GM21360 (cell line): Measurements from ENCODE around the gene OR4C15.

Experiments used
- ATAC-seq: cut with Tn5 transposase; IDR thresholded peaks from one replicate; pipeline ENCODE4 v1.9.1; 2021; ENCODE audit warnings: mild to moderate bottlenecking, moderate library complexity; ENCODE audit not compliant: unreplicated experiment

Gene OR4C15

DNA sequence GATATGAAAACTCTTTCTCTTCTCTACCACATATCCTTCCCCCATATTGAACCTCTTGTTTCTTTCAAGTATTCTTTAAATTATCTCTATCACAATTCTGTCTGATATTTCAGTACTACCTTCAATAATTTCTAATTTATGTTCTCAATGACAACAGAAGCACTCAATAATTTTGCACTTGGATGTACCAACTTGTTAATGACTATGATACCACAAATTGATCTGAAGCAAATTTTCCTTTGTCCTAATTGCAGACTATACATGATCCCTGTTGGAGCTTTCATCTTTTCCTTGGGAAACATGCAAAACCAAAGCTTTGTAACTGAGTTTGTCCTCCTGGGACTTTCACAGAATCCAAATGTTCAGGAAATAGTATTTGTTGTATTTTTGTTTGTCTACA is at the start of gene OR4C15:
Gene OR4C15 (plus strand): TSS at position 301 of the 400 bp plus-strand sequence. CDS start 0 bp downstream, at position 301.
- no peak for ATAC-seq

GRCh38 chr11:55571828-55572227 is 17.6 kb downstream of the OR4C15 start, which contains the start of gene OR4C16:
Gene OR4C16 (plus strand): TSS chr11:55572128. CDS start chr11:55572128, 0 bp downstream.
- no peak for ATAC-seq

DNA sequence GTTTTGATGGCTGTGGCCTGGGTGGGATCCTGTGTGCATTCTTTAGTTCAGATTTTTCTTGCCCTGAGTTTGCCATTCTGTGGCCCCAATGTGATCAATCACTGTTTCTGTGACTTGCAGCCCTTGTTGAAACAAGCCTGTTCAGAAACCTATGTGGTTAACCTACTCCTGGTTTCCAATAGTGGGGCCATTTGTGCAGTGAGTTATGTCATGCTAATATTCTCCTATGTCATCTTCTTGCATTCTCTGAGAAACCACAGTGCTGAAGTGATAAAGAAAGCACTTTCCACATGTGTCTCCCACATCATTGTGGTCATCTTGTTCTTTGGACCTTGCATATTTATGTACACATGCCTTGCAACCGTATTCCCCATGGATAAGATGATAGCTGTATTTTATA is 18.3 kb downstream of the OR4C15 start:
- peak; percentile 76 for ATAC-seq
